Measurements from ENCODE around the gene MDP1.

DNA sequence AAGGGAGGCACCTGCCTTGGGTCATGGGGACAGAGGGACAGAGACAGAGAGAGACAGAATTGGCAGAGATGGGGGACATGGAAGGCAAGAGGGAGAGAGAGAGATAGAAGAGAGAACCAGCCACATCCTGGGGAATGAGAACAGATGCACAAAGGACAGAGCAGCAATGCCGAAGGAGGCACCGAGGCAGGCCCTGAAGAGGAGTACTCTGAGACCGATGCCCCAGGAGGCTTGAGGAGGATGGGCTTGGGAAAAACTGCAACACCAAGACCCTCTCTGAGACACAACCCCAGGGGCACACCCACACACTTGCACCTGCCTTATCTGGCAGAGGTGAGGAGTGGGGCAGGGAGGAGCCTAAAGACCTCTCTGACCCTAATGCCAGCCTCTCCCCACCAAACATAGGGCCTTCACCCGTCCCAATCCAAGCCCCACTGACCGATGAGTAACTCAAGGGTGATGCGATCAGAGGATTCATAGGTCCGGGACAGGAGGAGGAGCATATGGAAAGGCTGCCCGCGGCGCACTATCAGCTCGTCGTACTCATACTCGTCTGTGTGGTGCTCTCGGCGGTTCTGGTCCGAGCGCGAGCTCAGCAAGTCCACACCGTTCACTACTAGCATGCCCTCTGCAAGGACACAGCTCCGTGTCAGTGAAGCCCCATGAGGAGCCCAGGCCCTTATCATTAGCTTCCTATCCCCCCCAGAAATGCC lies 45.5 kb upstream of the MDP1 start:
- TF ChIP-seq, protein P1, sequence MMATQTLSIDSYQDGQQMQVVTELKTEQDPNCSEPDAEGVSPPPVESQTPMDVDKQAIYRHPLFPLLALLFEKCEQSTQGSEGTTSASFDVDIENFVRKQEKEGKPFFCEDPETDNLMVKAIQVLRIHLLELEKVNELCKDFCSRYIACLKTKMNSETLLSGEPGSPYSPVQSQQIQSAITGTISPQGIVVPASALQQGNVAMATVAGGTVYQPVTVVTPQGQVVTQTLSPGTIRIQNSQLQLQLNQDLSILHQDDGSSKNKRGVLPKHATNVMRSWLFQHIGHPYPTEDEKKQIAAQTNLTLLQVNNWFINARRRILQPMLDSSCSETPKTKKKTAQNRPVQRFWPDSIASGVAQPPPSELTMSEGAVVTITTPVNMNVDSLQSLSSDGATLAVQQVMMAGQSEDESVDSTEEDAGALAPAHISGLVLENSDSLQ (IDR thresholded peaks at IDR 0.05), result no peak
- TF ChIP-seq NFRKB (IDR thresholded peaks at IDR 0.05) (no peak), SP1 (IDR thresholded peaks at IDR 0.05) (no peak)

Data from HEK293T (cell line).